Stimulated activated CD4-positive, alpha-beta T cell treated with anti-CD3 and anti-CD28 coated beads, TNF-alpha, amount 100 ng/mL, for 24 hours (primary cell): ENCODE measurements around the gene UROS.

Source experiments
- DNase-seq, 3 experiments: peaks; one replicate each; pipeline ENCODE4 v3.0.0-alpha.2; 2020; ENCODE audit warnings: low read depth in 3 of 3

The UROS gene

GRCh38 chr10:125836746-125837145 is 13.7 kb upstream of the UROS start:
- DNase-seq, result no peak

DNA sequence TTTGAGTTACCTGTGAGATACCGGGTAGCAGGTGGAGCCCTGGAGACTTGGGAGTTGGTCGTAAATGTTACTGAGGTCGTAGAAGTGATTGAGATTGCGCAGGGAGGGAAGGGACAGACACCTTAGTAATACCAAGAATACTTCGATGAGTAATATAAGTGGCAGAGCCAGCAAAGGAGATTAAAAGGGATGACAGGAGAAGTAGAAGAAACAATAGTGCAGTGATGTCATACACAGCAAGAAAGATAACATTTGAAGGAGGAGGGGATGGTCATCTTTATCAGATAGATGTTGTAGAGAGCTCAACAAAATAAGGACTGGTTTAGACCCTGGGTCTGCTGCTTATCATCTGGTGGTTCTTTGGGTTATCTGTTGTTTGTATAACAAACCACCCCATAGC is 5.3 kb upstream of the UROS start:
- no peak for DNase-seq

GRCh38 chr10:125827133-125827532 is 4.1 kb upstream of the UROS start:
- no peak for DNase-seq

DNA sequence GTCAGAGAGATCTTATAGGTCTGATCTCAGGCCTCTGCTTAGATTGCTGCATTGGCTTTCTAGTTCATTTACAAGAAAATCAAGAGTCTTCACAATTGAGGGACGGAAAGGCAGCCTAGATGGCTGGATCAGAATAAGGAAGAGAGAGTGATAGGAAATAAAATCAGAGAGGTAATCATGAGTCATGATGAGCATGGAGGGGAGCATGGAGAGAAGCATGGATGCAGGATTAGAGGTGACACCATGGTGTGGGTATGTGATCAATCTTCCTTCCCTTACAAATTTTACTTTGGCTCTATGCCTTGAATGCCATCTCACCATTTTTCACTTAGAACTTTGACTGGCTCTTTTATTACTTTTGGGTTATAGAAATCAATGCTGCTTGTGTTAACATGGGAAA is 1.7 kb upstream of the UROS start:
- no peak for DNase-seq

- DNase-seq, result no peak
These were observed 699 bp upstream of the UROS start for GRCh38 chr10:125823663-125824251.

- no peak for DNase-seq
These were observed 2.4 kb downstream of the UROS start for GRCh38 chr10:125820701-125821100.

- DNase-seq, result no peak
These were observed 5.6 kb downstream of the UROS start for GRCh38 chr10:125817337-125817946.

GRCh38 chr10:125816548-125816947 is 6.5 kb downstream of the UROS start:
- no peak for DNase-seq

GRCh38 chr10:125815764-125816163 is 7.3 kb downstream of the UROS start:
- no peak for DNase-seq

- no peak for DNase-seq
These were observed 10.8 kb downstream of the UROS start for GRCh38 chr10:125812128-125812750.

DNA sequence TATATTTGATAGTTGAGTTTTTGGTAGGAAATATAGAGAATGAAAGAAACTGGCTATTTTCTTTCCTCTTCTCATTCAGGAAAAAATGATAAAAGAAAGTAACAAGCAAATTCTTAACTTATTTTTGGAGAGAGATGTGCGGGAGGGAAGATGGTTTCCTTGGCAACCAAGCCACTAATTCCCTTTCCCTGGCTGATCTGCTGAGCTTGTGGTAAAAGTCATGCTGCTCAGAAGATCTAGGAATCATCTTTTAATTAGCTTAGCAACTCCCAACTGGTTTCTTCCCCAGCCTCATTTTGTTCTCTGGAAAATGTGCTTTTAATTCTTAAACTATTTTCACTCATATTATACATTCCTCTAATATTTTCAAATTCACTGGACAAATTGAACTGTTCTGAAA is 11.8 kb downstream of the UROS start:
- no peak for DNase-seq

DNA sequence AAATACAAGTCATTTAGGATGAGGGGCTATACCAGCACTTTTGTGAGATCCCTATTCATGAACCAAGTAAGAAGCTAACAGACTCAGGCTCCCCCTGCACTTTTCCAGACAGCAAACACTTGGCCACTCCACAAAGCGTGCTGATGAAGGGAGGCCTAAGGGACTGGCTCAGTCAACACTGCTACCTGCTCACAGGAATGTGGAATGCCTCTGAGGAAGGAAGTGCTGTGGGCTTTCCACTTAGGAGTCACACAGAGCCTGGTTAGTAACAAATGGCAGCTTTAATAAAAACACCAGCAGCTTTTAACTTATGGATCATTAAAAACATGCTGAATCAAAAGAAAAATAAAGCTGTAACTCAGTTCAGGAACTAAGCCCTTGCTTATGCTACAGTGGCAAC is 15.0 kb downstream of the UROS start:
- DNase-seq, result no peak

DNA sequence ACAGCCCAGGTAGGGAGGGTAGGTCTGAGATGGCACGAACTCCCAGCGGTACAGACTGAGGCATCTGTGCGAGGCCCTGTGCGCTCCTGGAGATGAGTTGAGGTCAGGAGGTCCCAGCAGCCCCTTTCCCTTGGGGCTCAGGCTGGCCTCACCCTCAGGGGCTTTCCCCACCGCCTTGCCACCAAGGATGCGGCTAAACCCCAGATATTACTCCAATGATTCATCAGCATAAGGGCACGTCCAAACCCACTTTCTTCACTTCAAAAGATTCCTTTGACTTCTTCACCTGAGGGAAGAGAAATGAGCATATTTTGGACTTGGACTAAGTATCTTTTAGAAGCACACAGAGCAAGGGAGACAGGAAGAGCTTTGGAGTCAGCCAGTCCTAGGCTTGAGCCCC is 20.3 kb downstream of the UROS start:
- DNase-seq, result no peak

DNA sequence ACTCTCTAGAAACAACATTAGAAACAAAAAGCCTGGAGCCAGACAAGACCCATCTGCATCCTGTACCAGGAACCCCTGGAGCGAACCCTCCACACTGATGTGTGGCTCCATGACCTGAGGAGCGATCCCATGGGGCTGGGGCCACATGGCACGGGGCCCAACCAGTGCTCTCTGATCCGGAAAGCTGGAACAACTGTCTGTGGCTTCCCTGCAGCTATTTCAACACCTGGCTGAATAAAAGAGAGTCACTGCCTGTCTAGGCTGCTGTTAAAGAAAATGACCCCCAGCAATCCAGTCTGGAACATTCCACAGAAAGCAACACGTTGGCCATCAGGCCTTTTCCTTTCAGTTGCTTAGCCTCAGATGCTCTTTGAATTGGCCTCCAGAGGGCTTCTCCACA is 20.9 kb downstream of the UROS start:
- DNase-seq, result no peak

- DNase-seq, result no peak
These were observed 21.5 kb downstream of the UROS start for GRCh38 chr10:125801574-125801973.

- DNase-seq, result no peak
These were observed 23.4 kb downstream of the UROS start for GRCh38 chr10:125799451-125800182.

GRCh38 chr10:125797994-125798662 is 24.9 kb downstream of the UROS start:
- no peak for DNase-seq

DNA sequence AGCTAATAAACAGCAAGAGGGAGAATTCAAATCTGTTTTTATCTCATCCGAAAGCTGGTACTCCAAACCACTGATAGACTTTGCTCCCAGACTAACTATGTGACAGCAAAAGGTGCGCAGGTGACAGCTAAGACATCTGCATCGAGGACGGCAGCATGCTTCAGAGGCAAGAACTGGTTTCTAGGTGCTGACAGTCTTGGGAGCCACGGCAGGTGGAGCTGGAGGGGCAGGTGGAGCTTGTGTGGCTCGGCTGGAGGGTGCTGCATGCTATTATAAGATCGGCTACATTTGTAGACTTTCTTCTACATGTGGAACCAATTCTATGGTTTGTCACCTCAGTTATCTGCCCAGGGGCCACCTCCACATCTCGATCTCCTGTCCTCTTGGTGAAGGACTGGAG is 25.6 kb downstream of the UROS start:
- no peak for DNase-seq

- no peak for DNase-seq
These were observed 27.3 kb downstream of the UROS start for GRCh38 chr10:125795637-125796190.

GRCh38 chr10:125795128-125795527 is 27.9 kb downstream of the UROS start:
- DNase-seq, result no peak

GRCh38 chr10:125792342-125793300 is 30.4 kb downstream of the UROS start:
- no peak for DNase-seq
